B cell (primary cell): ENCODE data around the gene SLC44A1. TPM values are rescaled to one million over a fixed set of nuclear protein-coding genes. Genes with fewer than 3 reads are reported as not detected.
A peak's percentile ranks its signal among the peaks of the same experiment; 100 is the strongest.

ENCODE experiments used
- ATAC-seq: fragments of 200-7000 bp; cut with Tn5 transposase; one replicate; pipeline ENCODE4 v1.10.0; 2021; ENCODE audit warnings: low read depth, mild to moderate bottlenecking, moderate number of reproducible peaks, moderate library complexity
- CTCF ChIA-PET: fragments of 350-600 bp; sonication (Branson Sonifier 250); formaldehyde crosslinking; loops from one replicate; lab custom pipeline; 2021; ENCODE audit warnings: antibody characterized with exemption, inconsistent platforms; lab: Charles Lee
- POLR2A ChIA-PET: fragments of 350-600 bp; sonication (Branson Sonifier 250); formaldehyde crosslinking; loops from one replicate; lab custom pipeline; 2021; ENCODE audit warnings: antibody characterized with exemption; lab: Charles Lee
- DNase-seq: peaks from one replicate; pipeline ENCODE4 v3.0.0; 2013
- H2AFZ ChIP-seq: 2 replicates; pipeline ENCODE4 v1.6.1; 2012; ENCODE audit warnings: mild to moderate bottlenecking, low read depth, low read length; ENCODE audit not compliant: insufficient read depth, poor library complexity, severe bottlenecking
- H3K27ac ChIP-seq, 2 donors: 1 replicate in 1 of 2; 2 replicates in 1 of 2; pipeline ENCODE4 v1.5.1; 2012 to 2013; ENCODE audit warnings: low read length in 2 of 2, mild to moderate bottlenecking in 2 of 2, moderate library complexity in 1 of 2
- H3K27me3 ChIP-seq, 4 experiments: fragments of 200-600 bp in 1 of 4; sonication (generic) in 1 of 4; replicated peaks in 1 of 4; 1 replicate in 2 of 4; 2 replicates in 2 of 4; pipeline versions ENCODE4 v1.6.1 to v1.7.0; 2013 to 2016; ENCODE audit warnings: low read length in 3 of 4, mild to moderate bottlenecking in 2 of 4, mixed read lengths in 1 of 4, moderate library complexity in 1 of 4; ENCODE audit not compliant: insufficient read depth in 4 of 4, control insufficient read depth in 3 of 4; ENCODE audit errors: control extremely low read depth in 1 of 4
- H3K36me3 ChIP-seq, 2 experiments: replicated peaks in 1 of 2; 1 replicate in 1 of 2; 2 replicates in 1 of 2; pipeline versions ENCODE4 v1.6.1 to v1.7.1; 2013; ENCODE audit warnings: low read length in 1 of 2; ENCODE audit not compliant: insufficient read depth in 2 of 2, control insufficient read depth in 1 of 2; ENCODE audit errors: control extremely low read depth in 1 of 2, extremely low read depth in 1 of 2
- H3K4me1 ChIP-seq, 2 donors: fragments of 200-600 bp in 1 of 2; sonication (generic) in 1 of 2; 1 replicate in 1 of 2; 2 replicates in 1 of 2; pipeline versions ENCODE4 v1.5.1 to v1.6.1; 2013 to 2017; ENCODE audit warnings: low read length in 2 of 2; ENCODE audit not compliant: control insufficient read depth in 2 of 2, insufficient read depth in 2 of 2
- H3K4me2 ChIP-seq: replicated peaks from 2 replicates; pipeline ENCODE3; 2012; ENCODE audit warnings: mild to moderate bottlenecking, low read depth, low read length; ENCODE audit not compliant: poor library complexity, severe bottlenecking
- H3K4me3 ChIP-seq, 5 experiments: fragments of 200-600 bp in 1 of 5; sonication (generic) in 1 of 5; 1 replicate in 3 of 5; 2 replicates in 2 of 5; pipeline versions ENCODE4 v1.5.1 to v1.7.0; 2011 to 2016; ENCODE audit warnings: low read length in 4 of 5, mild to moderate bottlenecking in 4 of 5, low read depth in 2 of 5, control low read depth in 1 of 5, moderate library complexity in 1 of 5; ENCODE audit not compliant: insufficient read depth in 1 of 5; ENCODE audit errors: control extremely low read depth in 1 of 5, extremely low read depth in 1 of 5
- H3K79me2 ChIP-seq: fragments of 200-600 bp; sonication (generic); one replicate; pipeline ENCODE4 v1.6.0; 2016; ENCODE audit warnings: low read length; ENCODE audit not compliant: control insufficient read depth, insufficient read depth
- H3K9ac ChIP-seq: fragments of 200-600 bp; sonication (generic); 2 replicates; pipeline ENCODE4 v1.6.1; 2017; ENCODE audit warnings: mild to moderate bottlenecking, low read length, moderate library complexity
- H3K9me3 ChIP-seq, 3 donors: one replicate each; pipeline versions ENCODE4 v1.6.1 to v1.7.1; 2013; ENCODE audit warnings: low read length in 2 of 3; ENCODE audit not compliant: control insufficient read depth in 2 of 3, insufficient read depth in 1 of 3; ENCODE audit errors: control extremely low read depth in 1 of 3
- H4K20me1 ChIP-seq: 2 replicates; pipeline ENCODE4 v1.6.0; 2012; ENCODE audit warnings: mild to moderate bottlenecking, low read length; ENCODE audit not compliant: insufficient read depth, control insufficient read depth, poor library complexity, severe bottlenecking
- H3K27ac Mint-ChIP-seq: one replicate; pipeline ENCODE4 v1.8.0; 2021; ENCODE audit warnings: mixed read lengths
- H3K27me3 Mint-ChIP-seq: one replicate; pipeline ENCODE4 v1.8.0; 2021; ENCODE audit warnings: mixed read lengths
- H3K4me1 Mint-ChIP-seq: one replicate; pipeline ENCODE4 v1.8.0; 2021; ENCODE audit warnings: mixed read lengths
- H3K4me3 Mint-ChIP-seq: one replicate; pipeline ENCODE4 v1.8.0; 2021; ENCODE audit warnings: mixed read lengths
- H3K9me3 Mint-ChIP-seq: one replicate; pipeline ENCODE4 v1.8.0; 2022; ENCODE audit warnings: mixed read lengths; ENCODE audit not compliant: insufficient read depth
- EZH2 ChIP-seq: IDR thresholded peaks from 2 replicates; pipeline ENCODE4 v1.6.1; 2012; ENCODE audit warnings: borderline replicate concordance, low read depth, mild to moderate bottlenecking, moderate library complexity, low read length; ENCODE audit not compliant: insufficient read depth, poor library complexity, severe bottlenecking
- WGBS: methylation state at CpG from one replicate; pipeline ENCODE4 v1.1.5; 2013; ENCODE audit warnings: missing lambda C conversion rate; ENCODE audit not compliant: insufficient coverage; 5-methylcytosine and 5-hydroxymethylcytosine counted together
- intact Hi-C: fragments of 100-400 bp; cut with micrococcal nuclease; formaldehyde crosslinking; loops from one replicate; pipeline ENCODE4 v1.10.0; 2022
- polyA plus RNA-seq: library from polyadenylated mRNA; depleted of rRNA; stranded (reverse); fragments of >200 nt; gene quantifications from 2 replicates; pipeline ENCODE4 v1.2.3, GENCODE V29; 2012
- total RNA-seq, 2 donors: library from RNA; stranded (reverse); fragments of 120-200 nt in 1 of 2; gene quantifications; 1 replicate in 1 of 2; 2 replicates in 1 of 2; pipeline versions ENCODE4 v1.2.3 to v1.2.4, GENCODE V29; 2013 to 2022
- TF ChIP-seq, protein P1 (sequence below): fragments of 200-600 bp; IDR thresholded peaks from one replicate; pipeline ENCODE4 v1.8.0; 2022; ENCODE audit warnings: antibody characterized with exemption, mild to moderate bottlenecking

The SLC44A1 gene
- total and polyA plus RNA-seq, 2 donors (not counting 1 experiment from before 2014, with no cell fraction given) = 2.2 to 17.7 TPM

DNA sequence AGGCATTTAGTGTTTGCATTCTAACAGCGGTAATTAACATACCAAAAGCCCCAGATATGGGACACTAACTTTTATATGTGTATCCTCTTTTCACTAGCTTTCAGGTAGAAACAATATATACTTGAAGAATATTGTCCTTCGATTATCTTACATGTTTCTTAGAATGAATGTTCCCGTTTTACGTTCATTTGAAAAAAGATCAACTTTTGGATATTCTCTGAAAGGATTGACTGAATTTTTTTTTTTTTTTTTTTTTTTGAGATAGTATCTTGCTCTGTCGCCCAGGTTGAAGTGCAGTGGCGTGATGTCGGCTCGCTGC lies 171.2 kb downstream of the SLC44A1 start:
- no peak overlapping the region for H3K27ac ChIP-seq
- H3K36me3 ChIP-seq = no peaks in the 10 kb centered on the region
- H3K79me2 ChIP-seq = no peaks in the 10 kb centered on the region
- POLR2A ChIA-PET = no interaction called here
- no peak overlapping the region for H3K9ac ChIP-seq
- peaks cover 3 to 4% of the 10 kb centered on the region in 2 donors for H3K4me1 ChIP-seq
- no peaks in the 10 kb centered on the region for H3K9me3 Mint-ChIP-seq
- H3K4me3 Mint-ChIP-seq = no peak overlapping the region
- ATAC-seq (no peak), DNase-seq (no peak)
- no peaks in the 10 kb centered on the region for H3K27me3 ChIP-seq
- H3K27me3 Mint-ChIP-seq = no peaks in the 10 kb centered on the region
- intact Hi-C loops = loop anchor here (1.0 to 10.0 kb wide), 7 partner anchors 171 to 672 kb away; partner anchors contain the start of gene SLC44A1
- 92% methylated on average over 5 of the region's 8 CpGs for WGBS
- no peak overlapping the region for H3K27ac Mint-ChIP-seq
- H4K20me1 ChIP-seq = no peaks in the 10 kb centered on the region
- H3K4me2 ChIP-seq = no peak overlapping the region
- TF ChIP-seq, protein P1, sequence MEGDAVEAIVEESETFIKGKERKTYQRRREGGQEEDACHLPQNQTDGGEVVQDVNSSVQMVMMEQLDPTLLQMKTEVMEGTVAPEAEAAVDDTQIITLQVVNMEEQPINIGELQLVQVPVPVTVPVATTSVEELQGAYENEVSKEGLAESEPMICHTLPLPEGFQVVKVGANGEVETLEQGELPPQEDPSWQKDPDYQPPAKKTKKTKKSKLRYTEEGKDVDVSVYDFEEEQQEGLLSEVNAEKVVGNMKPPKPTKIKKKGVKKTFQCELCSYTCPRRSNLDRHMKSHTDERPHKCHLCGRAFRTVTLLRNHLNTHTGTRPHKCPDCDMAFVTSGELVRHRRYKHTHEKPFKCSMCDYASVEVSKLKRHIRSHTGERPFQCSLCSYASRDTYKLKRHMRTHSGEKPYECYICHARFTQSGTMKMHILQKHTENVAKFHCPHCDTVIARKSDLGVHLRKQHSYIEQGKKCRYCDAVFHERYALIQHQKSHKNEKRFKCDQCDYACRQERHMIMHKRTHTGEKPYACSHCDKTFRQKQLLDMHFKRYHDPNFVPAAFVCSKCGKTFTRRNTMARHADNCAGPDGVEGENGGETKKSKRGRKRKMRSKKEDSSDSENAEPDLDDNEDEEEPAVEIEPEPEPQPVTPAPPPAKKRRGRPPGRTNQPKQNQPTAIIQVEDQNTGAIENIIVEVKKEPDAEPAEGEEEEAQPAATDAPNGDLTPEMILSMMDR = peak; percentile 54
- no peak for TF ChIP-seq EZH2
- CTCF ChIA-PET = interaction anchor here (0.7 to 6.2 kb wide), 30 partner anchors 8 to 669 kb away, joined by 3 to 79 read pairs (median 3); partner anchors contain the start of gene NIPSNAP3A
- no peak overlapping the region for H3K4me3 ChIP-seq
- no peaks in the 10 kb centered on the region for H3K9me3 ChIP-seq
- no peak overlapping the region for H2AFZ ChIP-seq
- H3K4me1 Mint-ChIP-seq = peaks cover 4% of the 10 kb centered on the region

DNA sequence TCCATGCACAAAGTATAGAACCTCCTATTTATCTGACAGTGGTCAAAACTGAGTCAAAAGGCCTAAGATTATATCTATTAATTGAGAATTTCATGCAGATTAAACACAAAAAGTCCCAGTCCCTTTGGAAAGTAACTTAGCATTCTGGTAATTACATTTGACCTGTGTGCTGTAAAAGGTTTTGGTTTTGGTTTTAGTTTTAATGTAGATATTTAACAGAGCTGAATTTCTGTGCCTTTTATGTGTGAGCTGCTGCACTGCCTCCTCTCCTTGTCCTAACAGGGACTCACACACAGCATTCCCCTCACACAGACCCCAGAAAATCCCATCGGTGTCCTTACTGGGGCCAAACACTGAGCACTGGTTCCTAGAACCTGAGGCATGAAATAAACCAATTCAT lies 172.4 kb downstream of the SLC44A1 start:
- Histone ChIP-seq H3K79me2 (no peaks in the 10 kb centered on the region), H3K9me3 (no peaks in the 10 kb centered on the region), H3K4me3 (no peak overlapping the region), H2AFZ (no peak overlapping the region), H3K27me3 (no peaks in the 10 kb centered on the region), H3K4me2 (no peak overlapping the region), H3K36me3 (no peaks in the 10 kb centered on the region), H3K9ac (no peak overlapping the region), H3K27ac (no peak overlapping the region), H4K20me1 (no peaks in the 10 kb centered on the region), H3K4me1 (peaks cover 3 to 4% of the 10 kb centered on the region in 2 donors)
- Mint-ChIP-seq H3K4me3 (no peak overlapping the region), H3K27me3 (no peaks in the 10 kb centered on the region), H3K4me1 (peaks cover 4% of the 10 kb centered on the region), H3K27ac (no peak overlapping the region), H3K9me3 (no peaks in the 10 kb centered on the region)
- no peak for DNase-seq
- CTCF ChIA-PET = interaction anchor here (1.2 to 6.2 kb wide), 3 partner anchors 259 to 554 kb away, joined by 3 to 79 read pairs (median 3); no protein-coding TSS in a partner anchor
- no peak for ATAC-seq
- POLR2A ChIA-PET = no interaction called here
- intact Hi-C loops = loop anchor here (10.0 kb wide), 1 partner anchor 172 kb away; the partner anchor contains the start of gene SLC44A1
- WGBS = 100% methylated on average over 1 of the region's 1 CpG
- TF ChIP-seq, protein P1 = no peak
- TF ChIP-seq EZH2 = no peak
